IMR-90 (cell line): Measurements from ENCODE around the gene PCDHGB6. TPM values are rescaled to one million over a fixed set of nuclear protein-coding genes. Genes with fewer than 3 reads are reported as not detected.
"Not testable (repeated sequence)": the region's sequence is repeated elsewhere in the genome, so short reads cannot be mapped to it uniquely, and the experiment has no call there.

Experiments used
- ATAC-seq: fragments of 200-7000 bp; cut with Tn5 transposase; 2 replicates; pipeline ENCODE4 v1.9.1; 2020; ENCODE audit warnings: low read depth, mild to moderate bottlenecking, moderate library complexity
- BruUV-seq: library from RNA; stranded (reverse); fragments of 400-500 nt; replicated peaks from 2 replicates; lab custom pipeline; 2021; lab: Mats Ljungman, UMichigan
- CTCF ChIA-PET: fragments of 300-600 bp; formaldehyde crosslinking; extraction: SDS; loops from one replicate; lab custom pipeline; 2021; ENCODE audit warnings: antibody characterized with exemption; lab: Yijun Ruan, JAX
- POLR2A ChIA-PET: fragments of 300-600 bp; sonication (Branson Sonifier 250); formaldehyde crosslinking; loops from one replicate; lab custom pipeline; 2022; ENCODE audit warnings: antibody characterized with exemption; ENCODE audit not compliant: unreplicated experiment; lab: Charles Lee
- DNase-seq: peaks from one replicate; pipeline ENCODE4 v3.0.0; 2013
- H2AFZ ChIP-seq: replicated peaks from 2 replicates; pipeline ENCODE3; 2013; ENCODE audit warnings: low read length, mild to moderate bottlenecking; ENCODE audit not compliant: poor library complexity
- H2AK5ac ChIP-seq: 2 replicates; pipeline ENCODE4 v1.6.1; 2013; ENCODE audit warnings: low read depth, low read length, inconsistent platforms
- H2AK9ac ChIP-seq: replicated peaks from 2 replicates; pipeline ENCODE3; 2013; ENCODE audit warnings: mild to moderate bottlenecking, low read depth, low read length, moderate library complexity; ENCODE audit not compliant: poor library complexity
- H2BK120ac ChIP-seq: 2 replicates; pipeline ENCODE4 v1.6.1; 2013; ENCODE audit warnings: low read depth, low read length, inconsistent platforms
- H2BK15ac ChIP-seq: 3 replicates; pipeline ENCODE4 v1.6.1; 2013; ENCODE audit warnings: low read depth, low read length, inconsistent platforms
- H2BK20ac ChIP-seq: 2 replicates; pipeline ENCODE4 v1.6.1; 2013; ENCODE audit warnings: low read depth, mild to moderate bottlenecking, inconsistent platforms, low read length, moderate library complexity
- H2BK5ac ChIP-seq: 2 replicates; pipeline ENCODE4 v1.6.1; 2013; ENCODE audit warnings: mild to moderate bottlenecking, low read depth, low read length, inconsistent platforms; ENCODE audit not compliant: poor library complexity, severe bottlenecking
- H3K14ac ChIP-seq: replicated peaks from 2 replicates; pipeline ENCODE4 v1.6.1; 2013; ENCODE audit warnings: low read depth, low read length, inconsistent platforms
- H3K18ac ChIP-seq: 2 replicates; pipeline ENCODE4 v1.6.1; 2013; ENCODE audit warnings: low read depth, low read length, control low read depth
- H3K23ac ChIP-seq: 2 replicates; pipeline ENCODE4 v1.6.1; 2013; ENCODE audit warnings: low read depth, low read length, inconsistent platforms
- H3K27ac ChIP-seq: 2 replicates; pipeline ENCODE4 v1.5.1; 2013; ENCODE audit warnings: mild to moderate bottlenecking, control low read depth, low read length; ENCODE audit not compliant: insufficient read depth
- H3K27me3 ChIP-seq: 2 replicates; pipeline ENCODE4 v1.6.1; 2013; ENCODE audit warnings: low read length; ENCODE audit not compliant: control insufficient read depth, insufficient read depth
- H3K36me3 ChIP-seq: 2 replicates; pipeline ENCODE4 v1.6.1; 2013; ENCODE audit warnings: low read length, mixed read lengths; ENCODE audit not compliant: control insufficient read depth, insufficient read depth
- H3K4ac ChIP-seq: 2 replicates; pipeline ENCODE4 v1.6.1; 2013; ENCODE audit warnings: low read depth, low read length, inconsistent platforms
- H3K4me1 ChIP-seq: 2 replicates; pipeline ENCODE4 v1.6.1; 2013; ENCODE audit warnings: low read length, mixed read lengths; ENCODE audit not compliant: control insufficient read depth, insufficient read depth
- H3K4me2 ChIP-seq: 2 replicates; pipeline ENCODE4 v1.6.1; 2013; ENCODE audit warnings: low read depth, mild to moderate bottlenecking, control low read depth, low read length, moderate library complexity
- H3K4me3 ChIP-seq: 2 replicates; pipeline ENCODE4 v1.5.1; 2013; ENCODE audit warnings: low read depth, mild to moderate bottlenecking, control low read depth, low read length, moderate library complexity; ENCODE audit not compliant: insufficient read depth
- H3K56ac ChIP-seq: 2 replicates; pipeline ENCODE4 v1.6.1; 2013; ENCODE audit warnings: low read length, inconsistent platforms; ENCODE audit not compliant: insufficient read depth; ENCODE audit errors: extremely low read depth
- H3K79me1 ChIP-seq, 2 experiments: 2 replicates each; pipeline ENCODE4 v1.6.1; 2013; ENCODE audit warnings: low read length in 2 of 2, inconsistent platforms in 1 of 2, low read depth in 1 of 2
- H3K9ac ChIP-seq: 2 replicates; pipeline ENCODE4 v1.6.1; 2013; ENCODE audit warnings: low read depth, low read length, control low read depth
- H3K9me1 ChIP-seq: 2 replicates; pipeline ENCODE4 v1.6.1; 2013; ENCODE audit warnings: low read length, inconsistent platforms; ENCODE audit not compliant: insufficient read depth
- H3K9me3 ChIP-seq: 2 replicates; pipeline ENCODE4 v1.6.1; 2013; ENCODE audit warnings: low read length; ENCODE audit not compliant: control insufficient read depth, insufficient read depth
- H4K20me1 ChIP-seq: 2 replicates; pipeline ENCODE4 v1.6.1; 2013; ENCODE audit warnings: low read length, inconsistent platforms; ENCODE audit not compliant: insufficient read depth
- H4K5ac ChIP-seq: 2 replicates; pipeline ENCODE4 v1.6.1; 2013; ENCODE audit warnings: mild to moderate bottlenecking, low read depth, low read length, control low read depth
- H4K8ac ChIP-seq, 2 experiments: 2 replicates each; pipeline ENCODE4 v1.6.1; 2013; ENCODE audit warnings: low read depth in 2 of 2, low read length in 2 of 2, control low read depth in 1 of 2, inconsistent platforms in 1 of 2
- H4K91ac ChIP-seq: 2 replicates; pipeline ENCODE4 v1.6.1; 2013; ENCODE audit warnings: low read depth, low read length, inconsistent platforms; ENCODE audit not compliant: insufficient read depth
- WGBS, 2 experiments: methylation state at CpG; one replicate each; pipeline versions ENCODE4 v1.1.5 to v1.1.7; 2013; ENCODE audit warnings: missing lambda C conversion rate in 2 of 2; ENCODE audit not compliant: insufficient read length in 1 of 2; ENCODE audit errors: extremely low coverage in 2 of 2; 5-methylcytosine and 5-hydroxymethylcytosine counted together
- dilution Hi-C: fragments of 300-500 bp; cut with HindIII; formaldehyde crosslinking; loops from one replicate; pipeline ENCODE4 v1.14.3; 2018; ENCODE audit warnings: low sequenced_read_pairs; ENCODE audit not compliant: unreplicated experiment
- in situ Hi-C: fragments of 300-500 bp; cut with MboI; formaldehyde crosslinking; loops from 3 replicates; pipeline ENCODE4 v1.14.3; 2019; ENCODE audit warnings: low sequenced_read_pairs, inconsistent platforms, mixed read lengths
- intact Hi-C: fragments of 100-400 bp; cut with micrococcal nuclease; formaldehyde crosslinking; loops from 2 replicates; pipeline ENCODE4 v1.10.0; 2022
- polyA plus RNA-seq, 3 experiments: library from polyadenylated mRNA; depleted of rRNA; stranded (reverse); fragments of >200 nt; gene quantifications; 2 replicates each; pipeline ENCODE4 v1.2.3, GENCODE V29; 2012; ENCODE audit warnings: low replicate concordance in 1 of 3
- total RNA-seq: library from RNA; depleted of rRNA; stranded (reverse); fragments of >200 nt; gene quantifications from 2 replicates; pipeline ENCODE4 v1.2.3, GENCODE V29; 2012

PCDHGB6 gene
- total and polyA plus RNA-seq, 2 of the 4 experiments (the other 2 are of a cell fraction), result 1.4 to 2.2 TPM

DNA sequence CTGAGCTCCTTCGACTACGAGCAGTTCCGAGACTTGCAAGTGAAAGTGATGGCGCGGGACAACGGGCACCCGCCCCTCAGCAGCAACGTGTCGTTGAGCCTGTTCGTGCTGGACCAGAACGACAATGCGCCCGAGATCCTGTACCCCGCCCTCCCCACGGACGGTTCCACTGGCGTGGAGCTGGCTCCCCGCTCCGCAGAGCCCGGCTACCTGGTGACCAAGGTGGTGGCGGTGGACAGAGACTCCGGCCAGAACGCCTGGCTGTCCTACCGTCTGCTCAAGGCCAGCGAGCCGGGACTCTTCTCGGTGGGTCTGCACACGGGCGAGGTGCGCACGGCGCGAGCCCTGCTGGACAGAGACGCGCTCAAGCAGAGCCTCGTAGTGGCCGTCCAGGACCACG lies 24.5 kb downstream of the PCDHGB6 start:
- 56% methylated on average over 15 of the region's 38 CpGs; no CpG with 5 or more reads in 1 of the 2 experiments for WGBS, 2 experiments
- CTCF ChIA-PET, result interaction anchor here (0.6 kb wide), 1 partner anchor 74 kb away, joined by 3 read pairs; no protein-coding TSS in a partner anchor
- H4K91ac ChIP-seq, H3K4me1 ChIP-seq, H4K5ac ChIP-seq, H3K14ac ChIP-seq, H2BK5ac ChIP-seq, H3K23ac ChIP-seq, DNase-seq, POLR2A ChIA-PET, in situ Hi-C loops, H3K27me3 ChIP-seq, H4K20me1 ChIP-seq, H2BK15ac ChIP-seq, H3K18ac ChIP-seq, BruUV-seq, H3K4me3 ChIP-seq, H3K27ac ChIP-seq, H3K56ac ChIP-seq, H3K4ac ChIP-seq, H2BK20ac ChIP-seq, H2BK120ac ChIP-seq, H2AK5ac ChIP-seq, ATAC-seq, H3K4me2 ChIP-seq, dilution Hi-C loops, H4K8ac ChIP-seq, H3K9me1 ChIP-seq, H3K9ac ChIP-seq: not testable (repeated sequence)
- H2AK9ac ChIP-seq, result peak overlapping the region; percentile 31
- peaks cover 17 to 20% of the 10 kb centered on the region in 2 experiments; a peak in 3 of 4 replicates for H3K79me1 ChIP-seq
- peaks cover 15% of the 10 kb centered on the region; the same call in 1 of the 2 replicates for H3K36me3 ChIP-seq
- peak overlapping the region; percentile 49 for H2AFZ ChIP-seq
- H3K9me3 ChIP-seq, result peaks cover 31% of the 10 kb centered on the region; the same call in 1 of the 2 replicates
- intact Hi-C loops, result loop anchor here (5.0 kb wide), 1 partner anchor 45 kb away; the partner anchor contains the start of gene PCDHGC3

DNA sequence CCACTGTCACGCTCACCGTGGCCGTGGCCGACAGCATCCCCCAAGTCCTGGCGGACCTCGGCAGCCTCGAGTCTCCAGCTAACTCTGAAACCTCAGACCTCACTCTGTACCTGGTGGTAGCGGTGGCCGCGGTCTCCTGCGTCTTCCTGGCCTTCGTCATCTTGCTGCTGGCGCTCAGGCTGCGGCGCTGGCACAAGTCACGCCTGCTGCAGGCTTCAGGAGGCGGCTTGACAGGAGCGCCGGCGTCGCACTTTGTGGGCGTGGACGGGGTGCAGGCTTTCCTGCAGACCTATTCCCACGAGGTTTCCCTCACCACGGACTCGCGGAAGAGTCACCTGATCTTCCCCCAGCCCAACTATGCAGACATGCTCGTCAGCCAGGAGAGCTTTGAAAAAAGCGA lies 24.9 kb downstream of the PCDHGB6 start:
- Histone ChIP-seq H3K79me1 (peaks cover 18% of the 10 kb centered on the region in 2 experiments; a peak in 3 of 4 replicates), H3K36me3 (peaks cover 11% of the 10 kb centered on the region; the same call in 1 of the 2 replicates), H3K9me3 (peaks cover 27% of the 10 kb centered on the region; the same call in 1 of the 2 replicates)
- H3K4me1 ChIP-seq, H3K4ac ChIP-seq, H3K27me3 ChIP-seq, H3K23ac ChIP-seq, H4K5ac ChIP-seq, dilution Hi-C loops, ATAC-seq, H3K14ac ChIP-seq, H2AK9ac ChIP-seq, H3K4me3 ChIP-seq, H3K18ac ChIP-seq, H4K91ac ChIP-seq, H2AK5ac ChIP-seq, H2BK15ac ChIP-seq, H4K20me1 ChIP-seq, H4K8ac ChIP-seq, POLR2A ChIA-PET, H2BK5ac ChIP-seq, in situ Hi-C loops, DNase-seq, H3K27ac ChIP-seq, BruUV-seq, H2BK20ac ChIP-seq, H2BK120ac ChIP-seq, H3K56ac ChIP-seq, H3K9me1 ChIP-seq, H2AFZ ChIP-seq, H3K4me2 ChIP-seq, H3K9ac ChIP-seq: not testable (repeated sequence)
- intact Hi-C loops, result loop anchor here (5.0 kb wide), 1 partner anchor 45 kb away; the partner anchor contains the start of gene PCDHGC3
- CTCF ChIA-PET, result interaction anchor here (0.6 kb wide), 1 partner anchor 73 kb away, joined by 3 read pairs; no protein-coding TSS in a partner anchor
- 47% methylated on average over 8 of the region's 29 CpGs; no CpG with 5 or more reads in 1 of the 2 experiments for WGBS, 2 experiments
